Spinal cord (tissue), 10 donors: ENCODE measurements around the gene GSTA5. TPM values are rescaled to one million over a fixed set of nuclear protein-coding genes. Genes with fewer than 3 reads are reported as not detected.

Source experiments
- DNase-seq, 6 donors: peaks; one replicate each; pipeline versions ENCODE4 v3.0.0 to v3.0.0-alpha.2; 2013 to 2015; ENCODE audit warnings: low spot score in 6 of 6, low read depth in 4 of 6
- H3K27ac ChIP-seq: one replicate; pipeline ENCODE4 v1.5.1; 2013; ENCODE audit warnings: low read depth, low read length, control low read depth
- H3K27me3 ChIP-seq: one replicate; pipeline ENCODE4 v1.6.1; 2013; ENCODE audit warnings: low read length; ENCODE audit not compliant: control insufficient read depth, insufficient read depth
- H3K36me3 ChIP-seq: one replicate; pipeline ENCODE4 v1.6.1; 2013; ENCODE audit warnings: low read length; ENCODE audit not compliant: control insufficient read depth, insufficient read depth
- H3K4me1 ChIP-seq: one replicate; pipeline ENCODE4 v1.6.1; 2013; ENCODE audit warnings: low read length; ENCODE audit not compliant: control insufficient read depth, insufficient read depth
- H3K4me3 ChIP-seq: one replicate; pipeline ENCODE4 v1.5.1; 2013; ENCODE audit warnings: low read depth, low read length, control low read depth
- H3K9me3 ChIP-seq: one replicate; pipeline ENCODE4 v1.6.1; 2013; ENCODE audit warnings: low read length; ENCODE audit not compliant: control insufficient read depth, insufficient read depth
- WGBS: methylation state at CpG from one replicate; pipeline ENCODE4 v1.1.5; 2013; ENCODE audit warnings: missing lambda C conversion rate; ENCODE audit not compliant: insufficient coverage; 5-methylcytosine and 5-hydroxymethylcytosine counted together
- long read RNA-seq, 4 donors: transcript quantifications; one replicate each; lab custom pipeline, GENCODE V29; 2026
- polyA plus RNA-seq, 2 donors: library from polyadenylated mRNA; unstranded; fragments of 120-200 nt; gene quantifications; one replicate each; pipeline ENCODE4 v1.2.1, GENCODE V29; 2013; ENCODE audit not compliant: insufficient read length in 2 of 2
- total RNA-seq, 2 donors: library from RNA; depleted of rRNA in 1 of 2; stranded (reverse); fragments of 120-200 nt in 1 of 2; fragments of >200 nt in 1 of 2; gene quantifications; one replicate each; pipeline versions ENCODE4 v1.2.3 to v1.2.4, GENCODE V29; 2013 to 2014
- donor health status: healthy.

The GSTA5 gene
- total RNA-seq = not detected
- polyA plus RNA-seq = not detected
- long read RNA-seq, donor 1 = 0 reads
- long read RNA-seq, donor 2 = 0 reads
- long read RNA-seq, donor 3 = 0 reads
- long read RNA-seq, donor 4 = 0 reads

- H3K4me1 ChIP-seq = no peaks in the 10 kb centered on the region
- H3K4me3 ChIP-seq = no peak within 1 kb of the TSS
- no peaks in the 10 kb centered on the region for H3K9me3 ChIP-seq
- H3K27me3 ChIP-seq = no peaks in the 10 kb centered on the region
- no peaks in the 10 kb centered on the region for H3K36me3 ChIP-seq
- no peak for DNase-seq
- 77% methylated on average over 3 of the region's 5 CpGs for WGBS
- no peak within 1 kb of the TSS for H3K27ac ChIP-seq
Observed at GRCh38 chr6:52840763-52841585, at the start of gene GSTA5. Gene GSTA5 (minus strand): TSS chr6:52840813.

- Histone ChIP-seq H3K36me3 (no peaks in the 10 kb centered on the region), H3K27me3 (no peaks in the 10 kb centered on the region), H3K4me3 (no peak overlapping the region), H3K9me3 (no peaks in the 10 kb centered on the region), H3K27ac (no peak overlapping the region), H3K4me1 (no peaks in the 10 kb centered on the region)
- no CpG with 5 or more reads among the region's 3 CpGs for whole genome bisulfite sequencing
- DNase-seq = no peak
Observed at GRCh38 chr6:52890018-52890417, 49.4 kb upstream of the GSTA5 start.

GRCh38 chr6:52887910-52888524 is 47.4 kb upstream of the GSTA5 start:
- H3K27me3 ChIP-seq = no peaks in the 10 kb centered on the region
- 100% methylated on average over 2 of the region's 3 CpGs for WGBS
- no peak for DNase-seq
- no peaks in the 10 kb centered on the region for H3K9me3 ChIP-seq
- no peaks in the 10 kb centered on the region for H3K4me1 ChIP-seq
- no peak overlapping the region for H3K27ac ChIP-seq
- no peaks in the 10 kb centered on the region for H3K36me3 ChIP-seq
- H3K4me3 ChIP-seq = no peak overlapping the region

- no peaks in the 10 kb centered on the region for H3K27me3 ChIP-seq
- peak in 4 of 6 donors; percentile 11 to 74 (median 46) for DNase-seq
- H3K9me3 ChIP-seq = no peaks in the 10 kb centered on the region
- H3K36me3 ChIP-seq = no peaks in the 10 kb centered on the region
- H3K4me1 ChIP-seq = peaks cover 6% of the 10 kb centered on the region
- 31% methylated on average over 6 of the region's 18 CpGs for WGBS
- peak overlapping the region; percentile 56 for H3K4me3 ChIP-seq
- H3K27ac ChIP-seq = no peak overlapping the region
Observed at GRCh38 chr6:52881996-52882841, 41.6 kb upstream of the GSTA5 start.

GRCh38 chr6:52881662-52881995 is 41.0 kb upstream of the GSTA5 start:
- peak overlapping the region; percentile 56 for H3K4me3 ChIP-seq
- no peaks in the 10 kb centered on the region for H3K9me3 ChIP-seq
- H3K36me3 ChIP-seq = no peaks in the 10 kb centered on the region
- H3K27me3 ChIP-seq = no peaks in the 10 kb centered on the region
- DNase-seq = no peak
- 89% methylated on average over 4 of the region's 4 CpGs for whole genome bisulfite sequencing
- no peak overlapping the region for H3K27ac ChIP-seq
- peaks cover 6% of the 10 kb centered on the region for H3K4me1 ChIP-seq

- Histone ChIP-seq H3K36me3 (no peaks in the 10 kb centered on the region), H3K27me3 (no peaks in the 10 kb centered on the region), H3K4me3 (no peak overlapping the region), H3K4me1 (peaks cover 6% of the 10 kb centered on the region), H3K9me3 (no peaks in the 10 kb centered on the region), H3K27ac (no peak overlapping the region)
- WGBS = no CpG with 5 or more reads among the region's 2 CpGs
- DNase-seq = no peak
Observed at GRCh38 chr6:52877786-52878185, 37.2 kb upstream of the GSTA5 start.

- WGBS = no CpG with 5 or more reads among the region's 3 CpGs
- peaks cover 5% of the 10 kb centered on the region for H3K4me1 ChIP-seq
- no peaks in the 10 kb centered on the region for H3K36me3 ChIP-seq
- H3K27ac ChIP-seq = no peak overlapping the region
- no peaks in the 10 kb centered on the region for H3K27me3 ChIP-seq
- no peaks in the 10 kb centered on the region for H3K9me3 ChIP-seq
- no peak for DNase-seq
- H3K4me3 ChIP-seq = no peak overlapping the region
Observed at GRCh38 chr6:52877168-52877567, 36.6 kb upstream of the GSTA5 start.

GRCh38 chr6:52876056-52876787 is 35.6 kb upstream of the GSTA5 start:
- Histone ChIP-seq H3K36me3 (no peaks in the 10 kb centered on the region), H3K27me3 (no peaks in the 10 kb centered on the region), H3K4me1 (no peaks in the 10 kb centered on the region), H3K4me3 (no peak overlapping the region), H3K27ac (no peak overlapping the region), H3K9me3 (no peaks in the 10 kb centered on the region)
- 78% methylated on average over 4 of the region's 7 CpGs for WGBS
- DNase-seq = no peak

GRCh38 chr6:52872031-52872430 is 31.4 kb upstream of the GSTA5 start:
- no peaks in the 10 kb centered on the region for H3K9me3 ChIP-seq
- H3K36me3 ChIP-seq = no peaks in the 10 kb centered on the region
- H3K27ac ChIP-seq = no peak overlapping the region
- no peaks in the 10 kb centered on the region for H3K27me3 ChIP-seq
- no peak overlapping the region for H3K4me3 ChIP-seq
- no peak for DNase-seq
- H3K4me1 ChIP-seq = no peaks in the 10 kb centered on the region
- 92% methylated on average over 2 of the region's 4 CpGs for WGBS
